ENCODE measurements around the gene DEPDC1. TPM values are rescaled to one million over a fixed set of nuclear protein-coding genes. Genes with fewer than 3 reads are reported as not detected.
"Not testable (repeated sequence)": the region's sequence is repeated elsewhere in the genome, so short reads cannot be mapped to it uniquely, and the experiment has no call there.

Gene DEPDC1
- total and polyA plus RNA-seq, 2 experiments from 2014 or later: 2.9 to 5.0 TPM

GRCh38 chr1:68481041-68481440 lies 15.8 kb downstream of the DEPDC1 start:
- Histone ChIP-seq H3K4me2 (no peak overlapping the region), H3K36me3 (replicated peaks; ENCODE audit: insufficient read depth, low read depth) (no peaks in the 10 kb centered on the region), H4K20me1 (ENCODE audit: insufficient read depth, poor library complexity, severe bottlenecking) (no peaks in the 10 kb centered on the region), H3K4me3 (no peak overlapping the region), H3K27me3 (no peaks in the 10 kb centered on the region), H3K79me2 (no peaks in the 10 kb centered on the region), H3K9me3 (ENCODE audit: low read depth) (no peaks in the 10 kb centered on the region), H2AFZ (no peak overlapping the region), H3K27ac (no peak overlapping the region), H3K4me1 (ENCODE audit: insufficient read depth) (no peaks in the 10 kb centered on the region), H3K9me2 (replicated peaks; ENCODE audit: insufficient read depth) (no peaks in the 10 kb centered on the region)
- no peak for TF ChIP-seq EZH2phosphoT487 (IDR thresholded peaks at IDR 0.05; ENCODE audit: low read depth, severe bottlenecking, unreplicated experiment)
- no peak for TF ChIP-seq CTCF (IDR thresholded peaks at IDR 0.05; ENCODE audit: poor library complexity)
- TF ChIP-seq EZH2 (IDR thresholded peaks at IDR 0.05; ENCODE audit: borderline replicate concordance): no peak
- no peak for DNase-seq (ENCODE audit: low spot score)
- WGBS (ENCODE audit: low lambda C conversion rate, missing lambda C conversion rate): 92% methylated on average over 3 of the region's 3 CpGs

DNA sequence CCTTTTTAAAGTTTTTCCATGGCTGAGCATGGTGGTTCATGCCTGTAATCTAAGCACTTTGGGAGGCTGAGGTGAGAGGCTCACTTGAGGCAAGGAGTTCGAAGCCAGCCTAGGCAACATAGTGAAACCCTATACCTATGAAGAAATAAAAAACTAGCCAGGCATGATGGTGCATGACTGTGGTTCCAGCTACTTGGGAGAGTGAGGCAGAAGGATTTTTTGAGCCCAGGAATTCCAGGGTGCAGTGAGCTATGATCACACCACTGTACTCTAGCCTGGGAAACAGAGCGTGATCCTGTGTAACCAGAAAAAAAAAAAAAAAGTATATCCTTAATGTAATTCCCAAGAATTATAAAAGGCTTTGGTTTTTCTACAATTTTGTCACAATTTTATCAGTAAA lies 17.4 kb downstream of the DEPDC1 start:
- Histone ChIP-seq H4K20me1 (ENCODE audit: insufficient read depth, poor library complexity, severe bottlenecking) (no peaks in the 10 kb centered on the region), H3K4me2 (no peak overlapping the region), H3K4me3 (no peak overlapping the region), H3K36me3 (replicated peaks; ENCODE audit: insufficient read depth, low read depth) (no peaks in the 10 kb centered on the region), H3K27ac (no peak overlapping the region), H3K79me2 (no peaks in the 10 kb centered on the region), H3K4me1 (ENCODE audit: insufficient read depth) (no peaks in the 10 kb centered on the region), H3K27me3 (no peaks in the 10 kb centered on the region), H3K9me2 (replicated peaks; ENCODE audit: insufficient read depth) (no peaks in the 10 kb centered on the region), H3K9me3 (ENCODE audit: low read depth) (no peaks in the 10 kb centered on the region), H2AFZ (no peak overlapping the region)
- TF ChIP-seq EZH2phosphoT487 (IDR thresholded peaks at IDR 0.05; ENCODE audit: low read depth, severe bottlenecking, unreplicated experiment): no peak
- TF ChIP-seq CTCF (IDR thresholded peaks at IDR 0.05; ENCODE audit: poor library complexity): no peak
- no peak for TF ChIP-seq EZH2 (IDR thresholded peaks at IDR 0.05; ENCODE audit: borderline replicate concordance)
- no peak for DNase-seq (ENCODE audit: low spot score)
- 100% methylated on average over 2 of the region's 2 CpGs for WGBS (ENCODE audit: low lambda C conversion rate, missing lambda C conversion rate)

DNA sequence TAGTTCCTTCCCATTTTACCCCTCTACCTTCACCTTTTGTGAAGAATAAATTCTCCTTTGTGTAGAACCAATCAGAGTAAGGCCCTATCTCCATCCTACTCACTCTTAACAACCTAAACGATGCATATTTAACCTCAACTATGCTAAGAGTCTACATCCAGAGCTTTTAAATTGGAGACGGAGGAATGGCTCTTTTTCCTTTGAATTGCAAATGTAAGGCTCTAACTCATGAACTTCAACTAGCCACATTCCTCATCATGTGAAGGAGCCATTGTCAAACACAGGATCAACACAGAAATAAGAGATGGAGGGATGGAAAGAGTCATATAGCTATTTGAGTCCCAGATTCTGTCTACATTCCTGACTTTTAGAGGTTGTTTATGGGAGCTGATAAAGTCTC lies 18.2 kb downstream of the DEPDC1 start:
- no peaks in the 10 kb centered on the region for H3K9me2 ChIP-seq (replicated peaks; ENCODE audit: insufficient read depth)
- H4K20me1 ChIP-seq (ENCODE audit: insufficient read depth, poor library complexity, severe bottlenecking): no peaks in the 10 kb centered on the region
- H3K9me3 ChIP-seq (ENCODE audit: low read depth): no peaks in the 10 kb centered on the region
- no peaks in the 10 kb centered on the region for H3K4me1 ChIP-seq (ENCODE audit: insufficient read depth)
- no peaks in the 10 kb centered on the region for H3K36me3 ChIP-seq (replicated peaks; ENCODE audit: insufficient read depth, low read depth)
- H2AFZ ChIP-seq: no peak overlapping the region
- no peak for TF ChIP-seq CTCF (IDR thresholded peaks at IDR 0.05; ENCODE audit: poor library complexity)
- no peak for TF ChIP-seq EZH2 (IDR thresholded peaks at IDR 0.05; ENCODE audit: borderline replicate concordance)
- TF ChIP-seq EZH2phosphoT487 (IDR thresholded peaks at IDR 0.05; ENCODE audit: low read depth, severe bottlenecking, unreplicated experiment): no peak
- no peak overlapping the region for H3K27ac ChIP-seq
- H3K27me3 ChIP-seq: no peaks in the 10 kb centered on the region
- WGBS (ENCODE audit: low lambda C conversion rate, missing lambda C conversion rate): 88% methylated on average over 2 of the region's 2 CpGs
- no peaks in the 10 kb centered on the region for H3K79me2 ChIP-seq
- no peak overlapping the region for H3K4me2 ChIP-seq
- H3K4me3 ChIP-seq: no peak overlapping the region
- DNase-seq (ENCODE audit: low spot score): no peak

- not testable (repeated sequence) for H3K27me3 ChIP-seq; H4K20me1 ChIP-seq (ENCODE audit: insufficient read depth, poor library complexity, severe bottlenecking); H3K4me2 ChIP-seq; H2AFZ ChIP-seq; H3K36me3 ChIP-seq (replicated peaks; ENCODE audit: insufficient read depth, low read depth); H3K4me3 ChIP-seq; H3K9me2 ChIP-seq (replicated peaks; ENCODE audit: insufficient read depth); H3K9me3 ChIP-seq (ENCODE audit: low read depth); DNase-seq (ENCODE audit: low spot score); H3K27ac ChIP-seq; H3K4me1 ChIP-seq (ENCODE audit: insufficient read depth); H3K79me2 ChIP-seq
- 93% methylated on average over 2 of the region's 2 CpGs for WGBS (ENCODE audit: low lambda C conversion rate, missing lambda C conversion rate)
Measured at GRCh38 chr1:68476626-68477025, 20.3 kb downstream of the DEPDC1 start.
